Keratinocyte (primary cell): Measurements from ENCODE around the gene IMPDH1.

ENCODE experiments used
- EZH2 ChIP-seq: IDR thresholded peaks from one replicate; pipeline ENCODE4 v1.6.1; 2012; ENCODE audit warnings: inconsistent platforms, mild to moderate bottlenecking, low read length, moderate library complexity
- TF ChIP-seq, protein P1 (sequence below), 3 experiments: IDR thresholded peaks in 1 of 3; conservative IDR thresholded peaks in 1 of 3; optimal IDR thresholded peaks in 1 of 3; 2 replicates in 2 of 3; 3 replicates in 1 of 3; pipeline versions ENCODE3 to v1.5.1; 2011; ENCODE audit warnings: low read length in 3 of 3, mild to moderate bottlenecking in 3 of 3, moderate library complexity in 2 of 3, control low read depth in 1 of 3, inconsistent platforms in 1 of 3; ENCODE audit not compliant: insufficient read depth in 2 of 3; ENCODE audit errors: extremely low read depth in 1 of 3

DNA sequence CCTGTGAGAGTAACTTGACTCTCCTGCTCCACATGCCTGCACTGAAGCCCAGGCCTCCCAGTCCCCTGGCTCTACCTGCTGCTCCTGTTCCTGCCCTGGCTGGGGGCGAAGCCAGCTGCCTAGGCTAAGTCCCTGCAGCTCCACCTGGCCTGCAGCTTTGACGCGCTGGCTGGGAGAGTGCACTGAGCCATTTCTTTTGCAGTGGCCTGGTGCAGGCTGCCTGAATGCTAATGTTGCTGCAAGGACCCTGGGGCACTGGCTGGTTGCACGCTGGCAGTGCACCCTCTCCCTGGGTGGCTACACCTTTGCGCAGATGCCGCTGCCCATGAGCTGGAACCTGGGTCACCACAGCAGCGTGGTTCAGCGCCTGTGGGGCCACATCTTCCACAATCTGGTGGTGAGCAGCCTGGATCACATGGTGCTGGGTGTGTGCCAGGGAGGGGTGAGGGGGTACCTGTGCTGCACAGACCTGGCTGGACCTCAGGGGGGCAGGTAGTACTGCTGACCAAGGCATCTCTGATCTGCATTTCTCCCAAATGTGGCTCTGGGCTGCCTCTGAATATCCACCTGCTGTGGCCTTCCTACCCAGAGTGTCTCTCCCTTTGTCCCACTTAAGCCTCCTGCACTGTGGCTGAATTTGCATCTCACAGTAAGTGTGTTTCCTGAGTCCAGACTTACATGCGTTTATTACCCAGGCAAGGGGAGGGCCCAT lies 20.0 kb downstream of the IMPDH1 start:
- TF ChIP-seq, protein P1, sequence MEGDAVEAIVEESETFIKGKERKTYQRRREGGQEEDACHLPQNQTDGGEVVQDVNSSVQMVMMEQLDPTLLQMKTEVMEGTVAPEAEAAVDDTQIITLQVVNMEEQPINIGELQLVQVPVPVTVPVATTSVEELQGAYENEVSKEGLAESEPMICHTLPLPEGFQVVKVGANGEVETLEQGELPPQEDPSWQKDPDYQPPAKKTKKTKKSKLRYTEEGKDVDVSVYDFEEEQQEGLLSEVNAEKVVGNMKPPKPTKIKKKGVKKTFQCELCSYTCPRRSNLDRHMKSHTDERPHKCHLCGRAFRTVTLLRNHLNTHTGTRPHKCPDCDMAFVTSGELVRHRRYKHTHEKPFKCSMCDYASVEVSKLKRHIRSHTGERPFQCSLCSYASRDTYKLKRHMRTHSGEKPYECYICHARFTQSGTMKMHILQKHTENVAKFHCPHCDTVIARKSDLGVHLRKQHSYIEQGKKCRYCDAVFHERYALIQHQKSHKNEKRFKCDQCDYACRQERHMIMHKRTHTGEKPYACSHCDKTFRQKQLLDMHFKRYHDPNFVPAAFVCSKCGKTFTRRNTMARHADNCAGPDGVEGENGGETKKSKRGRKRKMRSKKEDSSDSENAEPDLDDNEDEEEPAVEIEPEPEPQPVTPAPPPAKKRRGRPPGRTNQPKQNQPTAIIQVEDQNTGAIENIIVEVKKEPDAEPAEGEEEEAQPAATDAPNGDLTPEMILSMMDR (optimal IDR thresholded peaks at IDR 0.05 in 1 of 3, IDR thresholded peaks at IDR 0.05 in 1 of 3, conservative IDR thresholded peaks at IDR 0.05 in 1 of 3; ENCODE audit: extremely low read depth in 1 of 3, insufficient read depth in 2 of 3, low read length in 3 of 3), result no peak
- TF ChIP-seq EZH2, result no peak
